MM.1S (cell line): Measurements from ENCODE around the gene GPATCH4.

Experiments used
- DNase-seq: peaks from one replicate; pipeline ENCODE4 v3.0.0-alpha.2; 2015
- H2AFZ ChIP-seq: fragments of 300-600 bp; sonication (generic); 2 replicates; pipeline ENCODE4 v1.6.0; 2016; ENCODE audit warnings: antibody characterized with exemption, low read length
- H3F3A ChIP-seq: fragments of 300-600 bp; sonication (generic); 2 replicates; pipeline ENCODE4 v1.6.1; 2016; ENCODE audit warnings: mild to moderate bottlenecking, antibody characterized with exemption, low read length, moderate library complexity, mixed read lengths; ENCODE audit not compliant: insufficient read depth
- H3K27ac ChIP-seq: fragments of 300-600 bp; sonication (generic); 2 replicates; pipeline ENCODE4 v1.5.1; 2016; ENCODE audit warnings: mild to moderate bottlenecking, low read length
- H3K27me3 ChIP-seq: fragments of 300-600 bp; sonication (generic); replicated peaks from 2 replicates; pipeline ENCODE4 v1.6.0; 2016; ENCODE audit warnings: low read length; ENCODE audit not compliant: insufficient read depth
- H3K36me3 ChIP-seq: fragments of 300-600 bp; sonication (generic); replicated peaks from 2 replicates; pipeline ENCODE4 v1.6.1; 2016; ENCODE audit warnings: mild to moderate bottlenecking, low read length, mixed read lengths; ENCODE audit not compliant: insufficient read depth
- H3K4me1 ChIP-seq: fragments of 300-600 bp; sonication (generic); 2 replicates; pipeline ENCODE4 v1.6.1; 2016; ENCODE audit warnings: low read length, mixed read lengths
- H3K4me2 ChIP-seq: fragments of 300-600 bp; sonication (generic); 2 replicates; pipeline ENCODE4 v1.6.0; 2016; ENCODE audit warnings: low read depth, low read length
- H3K4me3 ChIP-seq: fragments of 300-600 bp; sonication (generic); 2 replicates; pipeline ENCODE4 v1.5.1; 2016; ENCODE audit warnings: low read length, mixed read lengths
- H3K79me2 ChIP-seq: fragments of 300-600 bp; sonication (generic); 2 replicates; pipeline ENCODE4 v1.6.1; 2016; ENCODE audit warnings: mixed run types, low read length, mixed read lengths
- H3K9ac ChIP-seq: fragments of 300-600 bp; sonication (generic); 2 replicates; pipeline ENCODE4 v1.6.1; 2016; ENCODE audit warnings: low read length, mixed read lengths
- H3K9me2 ChIP-seq: fragments of 300-600 bp; sonication (generic); replicated peaks from 2 replicates; pipeline ENCODE4 v1.6.1; 2016; ENCODE audit warnings: mild to moderate bottlenecking, low read length, mixed read lengths; ENCODE audit not compliant: insufficient read depth
- H3K9me3 ChIP-seq: fragments of 300-600 bp; sonication (generic); replicated peaks from 2 replicates; pipeline ENCODE4 v1.6.1; 2016; ENCODE audit warnings: mild to moderate bottlenecking, low read length, mixed read lengths; ENCODE audit not compliant: insufficient read depth
- H4K20me1 ChIP-seq: fragments of 300-600 bp; sonication (generic); 2 replicates; pipeline ENCODE4 v1.6.1; 2016; ENCODE audit warnings: mild to moderate bottlenecking, low read length, moderate library complexity, mixed read lengths; ENCODE audit not compliant: insufficient read depth
- CTCF ChIP-seq: fragments of 300-600 bp; sonication (generic); IDR thresholded peaks from 2 replicates; pipeline ENCODE4 v1.5.1; 2016; ENCODE audit warnings: antibody characterized with exemption, low read length, mixed read lengths
- EZH2 ChIP-seq: fragments of 300-600 bp; sonication (generic); optimal IDR thresholded peaks from 2 replicates; pipeline ENCODE3; 2017; ENCODE audit warnings: low read depth, mild to moderate bottlenecking, antibody characterized with exemption, low read length, mixed read lengths
- EZH2phosphoT487 ChIP-seq: fragments of 300-600 bp; sonication (generic); IDR thresholded peaks from 2 replicates; pipeline ENCODE4 v1.6.1; 2018; ENCODE audit warnings: antibody characterized with exemption, low read length

Gene GPATCH4

GRCh38 chr1:156578055-156578454, 23.2 kb downstream of the GPATCH4 start:
- no peaks in the 10 kb centered on the region for H3K27me3 ChIP-seq
- DNase-seq = no peak
- H3F3A ChIP-seq = no peaks in the 10 kb centered on the region
- no peaks in the 10 kb centered on the region for H3K9me3 ChIP-seq
- no peak overlapping the region for H3K27ac ChIP-seq
- no peaks in the 10 kb centered on the region for H3K36me3 ChIP-seq
- no peak overlapping the region for H3K9ac ChIP-seq
- TF ChIP-seq EZH2 = no peak
- no peak for TF ChIP-seq EZH2phosphoT487
- no peak for TF ChIP-seq CTCF
- no peaks in the 10 kb centered on the region for H3K79me2 ChIP-seq
- H4K20me1 ChIP-seq = no peaks in the 10 kb centered on the region
- H3K9me2 ChIP-seq = no peaks in the 10 kb centered on the region
- no peak overlapping the region for H2AFZ ChIP-seq
- no peak overlapping the region for H3K4me2 ChIP-seq
- no peaks in the 10 kb centered on the region for H3K4me1 ChIP-seq
- H3K4me3 ChIP-seq = no peak overlapping the region

- no peaks in the 10 kb centered on the region for H4K20me1 ChIP-seq
- TF ChIP-seq CTCF = no peak
- no peak for TF ChIP-seq EZH2phosphoT487
- TF ChIP-seq EZH2 = no peak
- no peaks in the 10 kb centered on the region for H3K27me3 ChIP-seq
Measured at GRCh38 chr1:156577550-156577949, 23.7 kb downstream of the GPATCH4 start.

GRCh38 chr1:156574039-156574633, 27.1 kb downstream of the GPATCH4 start:
- Histone ChIP-seq H3K27ac (no peak overlapping the region), H2AFZ (no peak overlapping the region), H3K4me2 (no peak overlapping the region), H3K79me2 (peaks cover 20% of the 10 kb centered on the region; the same call in 1 of the 2 replicates), H3K36me3 (no peaks in the 10 kb centered on the region), H3K4me3 (no peak overlapping the region), H3K9ac (no peak overlapping the region), H3F3A (no peaks in the 10 kb centered on the region), H3K4me1 (peaks cover 8% of the 10 kb centered on the region), H3K9me3 (no peaks in the 10 kb centered on the region), H4K20me1 (no peaks in the 10 kb centered on the region), H3K9me2 (no peaks in the 10 kb centered on the region), H3K27me3 (no peaks in the 10 kb centered on the region)
- no peak for TF ChIP-seq EZH2
- no peak for TF ChIP-seq CTCF
- TF ChIP-seq EZH2phosphoT487 = no peak
- DNase-seq = no peak

More at GRCh38 chr1:156577550-156577949, 23.7 kb downstream of the GPATCH4 start:
- H3F3A ChIP-seq = no peaks in the 10 kb centered on the region
- no peak overlapping the region for H3K4me3 ChIP-seq
- no peak overlapping the region for H3K27ac ChIP-seq
- no peaks in the 10 kb centered on the region for H3K79me2 ChIP-seq
- no peaks in the 10 kb centered on the region for H3K9me3 ChIP-seq
- H3K4me2 ChIP-seq = no peak overlapping the region
- no peaks in the 10 kb centered on the region for H3K9me2 ChIP-seq
- no peak for DNase-seq
- no peaks in the 10 kb centered on the region for H3K4me1 ChIP-seq
- H3K36me3 ChIP-seq = no peaks in the 10 kb centered on the region
- H2AFZ ChIP-seq = no peak overlapping the region
- H3K9ac ChIP-seq = no peak overlapping the region
